ENCODE data around the gene XPO6. TPM values are rescaled to one million over a fixed set of nuclear protein-coding genes. Genes with fewer than 3 reads are reported as not detected.

Gene XPO6
- total RNA-seq, 1 donor from 2014 or later, result 25.7 TPM

- intact Hi-C loops (cut with micrococcal nuclease), result no loop called here
- ATAC-seq (no peak), DNase-seq (no peak)
Measured at GRCh38 chr16:28085389-28086171, 126.2 kb downstream of the XPO6 start.

- no peak for ATAC-seq
- no peak for DNase-seq
- intact Hi-C loops (cut with micrococcal nuclease), result no loop called here
Measured at GRCh38 chr16:28084209-28084608, 127.6 kb downstream of the XPO6 start.

- DNase-seq, result no peak
- intact Hi-C loops (cut with micrococcal nuclease), result no loop called here
Measured at GRCh38 chr16:28082624-28083023, 129.1 kb downstream of the XPO6 start.

GRCh38 chr16:28081391-28081968 is 130.3 kb downstream of the XPO6 start:
- no peak for ATAC-seq
- intact Hi-C loops (cut with micrococcal nuclease), result no loop called here

More at GRCh38 chr16:28082624-28083023, 129.1 kb downstream of the XPO6 start:
- no peak for ATAC-seq

GRCh38 chr16:28078261-28078660 is 133.5 kb downstream of the XPO6 start:
- intact Hi-C loops (cut with micrococcal nuclease), result no loop called here
- ATAC-seq (no peak), DNase-seq (no peak)

More at GRCh38 chr16:28081391-28081968, 130.3 kb downstream of the XPO6 start:
- DNase-seq, result no peak

GRCh38 chr16:28073836-28074235 is 137.9 kb downstream of the XPO6 start:
- no peak for DNase-seq
- ATAC-seq, result no peak
- intact Hi-C loops (cut with micrococcal nuclease), result no loop called here

GRCh38 chr16:28072087-28072486 is 139.7 kb downstream of the XPO6 start:
- intact Hi-C loops (cut with micrococcal nuclease), result no loop called here
- DNase-seq, result no peak
- no peak for ATAC-seq

GRCh38 chr16:28069971-28070794 is 141.6 kb downstream of the XPO6 start:
- ATAC-seq, result peak; percentile 45
- DNase-seq, result no peak
- intact Hi-C loops (cut with micrococcal nuclease), result loop anchor here (2.0 kb wide), 1 partner anchor 97 kb away; no protein-coding TSS in a partner anchor

GRCh38 chr16:28068976-28069375 is 142.8 kb downstream of the XPO6 start:
- intact Hi-C loops (cut with micrococcal nuclease), result no loop called here
- DNase-seq (no peak), ATAC-seq (no peak)

GRCh38 chr16:28067604-28068379 is 144.0 kb downstream of the XPO6 start:
- no peak for DNase-seq
- peak; percentile 44 for ATAC-seq
- intact Hi-C loops (cut with micrococcal nuclease), result no loop called here

- intact Hi-C loops (cut with micrococcal nuclease), result no loop called here
- no peak for DNase-seq
- ATAC-seq, result no peak
Measured at GRCh38 chr16:28064706-28065249, 147.0 kb downstream of the XPO6 start.

- intact Hi-C loops (cut with micrococcal nuclease), result no loop called here
- ATAC-seq, result no peak
- DNase-seq, result no peak
Measured at GRCh38 chr16:28064150-28064549, 147.6 kb downstream of the XPO6 start.

- intact Hi-C loops (cut with micrococcal nuclease), result no loop called here
- ATAC-seq, result peak; percentile 85
- peak; percentile 54 for DNase-seq
Measured at GRCh38 chr16:28063591-28064061, 148.1 kb downstream of the XPO6 start, which contains the start of gene GSG1L. TSS of gene GSG1L (minus strand) at chr16:28063714. CDS start at chr16:28063424, 290 bp downstream.

GRCh38 chr16:28062847-28063521 is 148.8 kb downstream of the XPO6 start:
- ATAC-seq (peak; percentile 13), DNase-seq (no peak)
- intact Hi-C loops (cut with micrococcal nuclease), result no loop called here

GRCh38 chr16:28062261-28062846 is 149.4 kb downstream of the XPO6 start:
- intact Hi-C loops (cut with micrococcal nuclease), result no loop called here
- ATAC-seq, result peak; percentile 16
- no peak for DNase-seq

- DNase-seq, result no peak
- intact Hi-C loops (cut with micrococcal nuclease), result no loop called here
- ATAC-seq, result no peak
Measured at GRCh38 chr16:28061352-28062101, 150.2 kb downstream of the XPO6 start.

Data from left ventricle myocardium superior (tissue), 1 donor.